WTC11 (cell line): ENCODE data around the gene NTRK2. TPM values are rescaled to one million over a fixed set of nuclear protein-coding genes. Genes with fewer than 3 reads are reported as not detected.

Source experiments
- ATAC-seq: fragments of 200-7000 bp; cut with Tn5 transposase; 2 replicates; pipeline ENCODE4 v1.10.0; 2021; ENCODE audit warnings: mild to moderate bottlenecking, moderate library complexity
- CTCF ChIA-PET: fragments of 300-600 bp; sonication (Branson Sonifier 250); formaldehyde crosslinking; loops from one replicate; lab custom pipeline; 2021; ENCODE audit warnings: antibody characterized with exemption; lab: Charles Lee
- POLR2A ChIA-PET: fragments of 350-600 bp; sonication (Branson Sonifier 250); formaldehyde crosslinking; loops from one replicate; lab custom pipeline; 2021; ENCODE audit warnings: antibody characterized with exemption; lab: Charles Lee
- DNase-seq: peaks from one replicate; pipeline ENCODE4 v3.0.0; 2021; ENCODE audit warnings: low spot score
- H3K27ac Mint-ChIP-seq: 2 replicates; pipeline ENCODE4 v1.8.0; 2021; ENCODE audit warnings: mixed read lengths
- H3K27me3 Mint-ChIP-seq: 2 replicates; pipeline ENCODE4 v1.8.0; 2021; ENCODE audit warnings: low read depth, mild to moderate bottlenecking, moderate library complexity, mixed read lengths
- H3K36me3 Mint-ChIP-seq: 2 replicates; pipeline ENCODE4 v1.8.0; 2021; ENCODE audit warnings: mixed read lengths
- H3K4me1 Mint-ChIP-seq: 2 replicates; pipeline ENCODE4 v1.8.0; 2022; ENCODE audit warnings: mixed read lengths
- H3K4me3 Mint-ChIP-seq: 2 replicates; pipeline ENCODE4 v1.8.0; 2021; ENCODE audit warnings: mild to moderate bottlenecking, moderate library complexity, mixed read lengths
- H3K9me3 Mint-ChIP-seq: 2 replicates; pipeline ENCODE4 v1.8.0; 2021; ENCODE audit warnings: mixed read lengths
- ATF1 ChIP-seq: sonication (generic); formaldehyde crosslinking; IDR thresholded peaks from 2 replicates; pipeline ENCODE4 v1.8.1; 2023; ENCODE audit warnings: mild to moderate bottlenecking, moderate library complexity, missing genetic modification reagents
- ESRRA ChIP-seq: sonication (generic); formaldehyde crosslinking; IDR thresholded peaks from 2 replicates; pipeline ENCODE4 v1.8.1; 2022; ENCODE audit warnings: mild to moderate bottlenecking, missing genetic modification reagents, borderline replicate concordance
- FOXJ3 ChIP-seq: sonication (generic); formaldehyde crosslinking; IDR thresholded peaks from 2 replicates; pipeline ENCODE4 v1.9.0; 2021; ENCODE audit warnings: missing genetic modification reagents, mild to moderate bottlenecking, borderline replicate concordance
- JAZF1 ChIP-seq: fragments of 250-450 bp; sonication (Bioruptor Pico); IDR thresholded peaks from 2 replicates; pipeline ENCODE4 v1.9.0; 2021; ENCODE audit warnings: moderate library complexity, mild to moderate bottlenecking, inconsistent platforms
- JUN ChIP-seq: sonication (generic); formaldehyde crosslinking; IDR thresholded peaks from 2 replicates; pipeline ENCODE4 v1.8.0; 2023; ENCODE audit warnings: mild to moderate bottlenecking, missing genetic modification reagents
- KAT7 ChIP-seq: sonication (generic); formaldehyde crosslinking; IDR thresholded peaks from 2 replicates; pipeline ENCODE4 v1.8.1; 2023; ENCODE audit warnings: missing genetic modification reagents, mild to moderate bottlenecking, borderline replicate concordance
- MLX ChIP-seq: sonication (generic); formaldehyde crosslinking; IDR thresholded peaks from 2 replicates; pipeline ENCODE4 v1.8.1; 2023; ENCODE audit warnings: mild to moderate bottlenecking, missing genetic modification reagents, moderate library complexity
- NFE2L1 ChIP-seq: sonication (generic); formaldehyde crosslinking; IDR thresholded peaks from 2 replicates; pipeline ENCODE4 v1.8.1; 2023; ENCODE audit warnings: missing genetic modification reagents
- NR1H2 ChIP-seq: sonication (generic); formaldehyde crosslinking; IDR thresholded peaks from 2 replicates; pipeline ENCODE4 v1.9.0; 2021; ENCODE audit warnings: mild to moderate bottlenecking, moderate library complexity, missing genetic modification reagents
- PRRX2 ChIP-seq: fragments of 250-450 bp; sonication (Bioruptor Pico); IDR thresholded peaks from 2 replicates; pipeline ENCODE4 v1.8.0; 2021; ENCODE audit warnings: mild to moderate bottlenecking
- RORB ChIP-seq: fragments of 250-450 bp; sonication (Bioruptor Pico); IDR thresholded peaks from 2 replicates; pipeline ENCODE4 v1.9.0; 2021; ENCODE audit warnings: mild to moderate bottlenecking
- SMAD4 ChIP-seq: sonication (generic); formaldehyde crosslinking; IDR thresholded peaks from 2 replicates; pipeline ENCODE4 v1.8.0; 2022; ENCODE audit warnings: mild to moderate bottlenecking, missing genetic modification reagents
- SOX15 ChIP-seq: fragments of 250-450 bp; sonication (Bioruptor Pico); IDR thresholded peaks from 2 replicates; pipeline ENCODE4 v1.9.0; 2021; ENCODE audit warnings: mild to moderate bottlenecking
- TCF7 ChIP-seq: sonication (generic); formaldehyde crosslinking; IDR thresholded peaks from 2 replicates; pipeline ENCODE4 v1.8.0; 2022; ENCODE audit warnings: mild to moderate bottlenecking, low read depth, missing genetic modification reagents, moderate library complexity
- ZNF281 ChIP-seq: sonication (generic); formaldehyde crosslinking; IDR thresholded peaks from 2 replicates; pipeline ENCODE4 v1.8.0; 2023; ENCODE audit warnings: mild to moderate bottlenecking, missing genetic modification reagents
- ZNF317 ChIP-seq: sonication (generic); formaldehyde crosslinking; IDR thresholded peaks from 2 replicates; pipeline ENCODE4 v1.8.1; 2023; ENCODE audit warnings: low read depth, mild to moderate bottlenecking, moderate library complexity, missing genetic modification reagents, borderline replicate concordance
- ZNF396 ChIP-seq: fragments of 250-450 bp; sonication (Bioruptor Pico); IDR thresholded peaks from 2 replicates; pipeline ENCODE4 v1.8.0; 2021; ENCODE audit warnings: mild to moderate bottlenecking, moderate library complexity, borderline replicate concordance
- total RNA-seq: library from RNA; stranded (reverse); gene quantifications from 3 replicates; pipeline ENCODE4 v1.2.3, GENCODE V29; 2021
- TF ChIP-seq, protein P1 (sequence below): sonication (generic); formaldehyde crosslinking; IDR thresholded peaks from 2 replicates; pipeline ENCODE4 v1.8.1; 2023; ENCODE audit warnings: mild to moderate bottlenecking, moderate library complexity, missing genetic modification reagents
- TF ChIP-seq, protein P2 (sequence below): sonication (generic); formaldehyde crosslinking; IDR thresholded peaks from 2 replicates; pipeline ENCODE4 v1.8.1; 2023; ENCODE audit warnings: mild to moderate bottlenecking, missing genetic modification reagents
- TF ChIP-seq, protein P3 (sequence below): fragments of 250-450 bp; sonication (Bioruptor Pico); conservative IDR thresholded peaks from 2 replicates; pipeline ENCODE4 v1.9.0; 2021; ENCODE audit warnings: mild to moderate bottlenecking
- TF ChIP-seq, protein P4 (sequence below): fragments of 250-450 bp; sonication (Bioruptor Pico); IDR thresholded peaks from 2 replicates; pipeline ENCODE4 v2.1.2; 2022; ENCODE audit warnings: mild to moderate bottlenecking, moderate library complexity
- TF ChIP-seq, protein P5 (sequence below): sonication (generic); formaldehyde crosslinking; conservative IDR thresholded peaks from 2 replicates; pipeline ENCODE4 v1.8.1; 2022; ENCODE audit warnings: mild to moderate bottlenecking, missing genetic modification reagents

The NTRK2 gene
- total RNA-seq, 1 experiment from 2014 or later, result 0.02 TPM

DNA sequence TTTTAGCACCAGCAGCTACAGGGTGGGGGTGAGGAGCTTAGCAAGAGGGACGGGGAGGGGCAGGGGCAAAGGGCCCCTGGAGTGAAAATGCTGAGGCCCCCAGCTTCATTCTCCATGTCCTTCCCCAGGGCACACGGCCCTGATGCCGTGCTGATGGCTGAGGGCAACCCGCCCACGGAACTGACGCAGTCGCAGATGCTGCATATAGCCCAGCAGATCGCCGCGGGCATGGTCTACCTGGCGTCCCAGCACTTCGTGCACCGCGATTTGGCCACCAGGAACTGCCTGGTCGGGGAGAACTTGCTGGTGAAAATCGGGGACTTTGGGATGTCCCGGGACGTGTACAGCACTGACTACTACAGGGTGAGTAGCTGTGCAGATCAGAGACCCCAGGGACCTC is 285.6 kb downstream of the NTRK2 start:
- Mint-ChIP-seq H3K27ac (no peak overlapping the region), H3K4me1 (peaks cover 13% of the 10 kb centered on the region), H3K27me3 (peaks cover 8% of the 10 kb centered on the region), H3K36me3 (no peaks in the 10 kb centered on the region), H3K4me3 (no peak overlapping the region), H3K9me3 (peaks cover 22% of the 10 kb centered on the region)
- ATAC-seq (no peak), DNase-seq (no peak)
- no peak for TF ChIP-seq JUN (CRISPR knock-in tag)
- no peak for TF ChIP-seq NR1H2 (CRISPR knock-in tag)
- no peak for TF ChIP-seq NFE2L1 (CRISPR knock-in tag)
- no peak for TF ChIP-seq ZNF281 (CRISPR knock-in tag)
- TF ChIP-seq JAZF1 (CRISPR knock-in tag), result no peak
- ChIA-PET POLR2A (no interaction called here), CTCF (interaction anchor here (0.6 to 2.1 kb wide), 4 partner anchors 12 to 307 kb away, joined by 3 to 5 read pairs (median 4); no protein-coding TSS in a partner anchor)

- no peak overlapping the region for H3K27ac Mint-ChIP-seq
- H3K4me3 Mint-ChIP-seq, result no peak overlapping the region
- H3K4me1 Mint-ChIP-seq, result peaks cover 13% of the 10 kb centered on the region
- peaks cover 8% of the 10 kb centered on the region for H3K27me3 Mint-ChIP-seq
- ATAC-seq (no peak), DNase-seq (no peak)
- TF ChIP-seq SOX15 (CRISPR knock-in tag) (no peak), ESRRA (CRISPR knock-in tag) (no peak), PRRX2 (no peak), SMAD4 (CRISPR knock-in tag) (no peak)
- TF ChIP-seq, protein P1, sequence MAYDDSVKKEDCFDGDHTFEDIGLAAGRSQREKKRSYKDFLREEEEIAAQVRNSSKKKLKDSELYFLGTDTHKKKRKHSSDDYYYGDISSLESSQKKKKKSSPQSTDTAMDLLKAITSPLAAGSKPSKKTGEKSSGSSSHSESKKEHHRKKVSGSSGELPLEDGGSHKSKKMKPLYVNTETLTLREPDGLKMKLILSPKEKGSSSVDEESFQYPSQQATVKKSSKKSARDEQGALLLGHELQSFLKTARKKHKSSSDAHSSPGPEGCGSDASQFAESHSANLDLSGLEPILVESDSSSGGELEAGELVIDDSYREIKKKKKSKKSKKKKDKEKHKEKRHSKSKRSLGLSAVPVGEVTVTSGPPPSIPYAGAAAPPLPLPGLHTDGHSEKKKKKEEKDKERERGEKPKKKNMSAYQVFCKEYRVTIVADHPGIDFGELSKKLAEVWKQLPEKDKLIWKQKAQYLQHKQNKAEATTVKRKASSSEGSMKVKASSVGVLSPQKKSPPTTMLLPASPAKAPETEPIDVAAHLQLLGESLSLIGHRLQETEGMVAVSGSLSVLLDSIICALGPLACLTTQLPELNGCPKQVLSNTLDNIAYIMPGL (CRISPR knock-in tag), result no peak
- ChIA-PET CTCF (interaction anchor here (1.1 to 2.1 kb wide), 2 partner anchors 11 to 13 kb away, joined by 4 to 5 read pairs; no protein-coding TSS in a partner anchor), POLR2A (no interaction called here)
- H3K9me3 Mint-ChIP-seq, result peaks cover 22% of the 10 kb centered on the region
- H3K36me3 Mint-ChIP-seq, result no peaks in the 10 kb centered on the region
Observed at GRCh38 chr9:84955971-84956370, 286.4 kb downstream of the NTRK2 start.

- POLR2A ChIA-PET, result no interaction called here
- CTCF ChIA-PET, result no interaction called here
- Mint-ChIP-seq H3K27me3 (peaks cover 5% of the 10 kb centered on the region), H3K4me3 (no peak overlapping the region), H3K27ac (no peak overlapping the region), H3K9me3 (peaks cover 22% of the 10 kb centered on the region), H3K36me3 (no peaks in the 10 kb centered on the region), H3K4me1 (peaks cover 2% of the 10 kb centered on the region; the same call in 1 of the 2 replicates)
- no peak for DNase-seq
- ATAC-seq, result no peak
- TF ChIP-seq, protein P2, sequence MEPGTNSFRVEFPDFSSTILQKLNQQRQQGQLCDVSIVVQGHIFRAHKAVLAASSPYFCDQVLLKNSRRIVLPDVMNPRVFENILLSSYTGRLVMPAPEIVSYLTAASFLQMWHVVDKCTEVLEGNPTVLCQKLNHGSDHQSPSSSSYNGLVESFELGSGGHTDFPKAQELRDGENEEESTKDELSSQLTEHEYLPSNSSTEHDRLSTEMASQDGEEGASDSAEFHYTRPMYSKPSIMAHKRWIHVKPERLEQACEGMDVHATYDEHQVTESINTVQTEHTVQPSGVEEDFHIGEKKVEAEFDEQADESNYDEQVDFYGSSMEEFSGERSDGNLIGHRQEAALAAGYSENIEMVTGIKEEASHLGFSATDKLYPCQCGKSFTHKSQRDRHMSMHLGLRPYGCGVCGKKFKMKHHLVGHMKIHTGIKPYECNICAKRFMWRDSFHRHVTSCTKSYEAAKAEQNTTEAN (CRISPR knock-in tag), result no peak
- TF ChIP-seq, protein P3, sequence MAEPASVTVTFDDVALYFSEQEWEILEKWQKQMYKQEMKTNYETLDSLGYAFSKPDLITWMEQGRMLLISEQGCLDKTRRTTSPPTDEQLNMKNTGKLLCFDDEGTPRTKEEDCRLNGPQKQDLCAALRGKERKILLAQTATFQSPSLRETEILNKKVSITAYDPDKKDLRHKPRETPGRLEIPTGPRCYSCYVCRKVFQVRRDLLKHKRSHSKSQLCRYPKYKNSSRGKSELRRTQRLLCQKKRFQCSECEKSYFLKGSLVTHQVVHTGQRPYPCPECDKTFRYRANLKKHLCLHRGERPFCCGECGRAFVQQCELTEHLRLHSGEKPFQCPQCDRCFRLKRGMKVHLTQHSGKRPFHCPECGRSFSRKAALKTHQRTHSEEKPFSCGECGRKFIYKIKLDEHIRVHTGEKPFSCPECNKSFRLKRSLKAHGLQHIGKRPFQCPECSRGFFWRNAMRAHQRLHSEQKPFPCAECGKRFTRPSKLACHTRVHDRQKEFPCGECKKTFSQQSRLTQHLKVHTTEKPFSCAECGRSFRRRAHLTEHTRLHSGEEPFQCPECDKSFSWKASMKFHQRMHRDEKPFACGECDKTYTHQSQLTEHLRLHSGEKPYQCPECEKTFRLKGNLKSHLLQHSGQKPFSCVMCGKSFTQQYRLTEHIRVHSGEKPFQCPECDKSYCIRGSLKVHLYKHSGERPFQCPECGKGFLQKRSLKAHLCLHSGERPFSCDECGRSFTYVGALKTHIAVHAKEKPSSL (CRISPR knock-in tag), result no peak
- TF ChIP-seq ZNF317 (no peak), RORB (CRISPR knock-in tag) (no peak), JAZF1 (CRISPR knock-in tag) (no peak), KAT7 (CRISPR knock-in tag) (no peak), ZNF396 (CRISPR knock-in tag) (no peak), SMAD4 (CRISPR knock-in tag) (no peak), ATF1 (no peak), FOXJ3 (CRISPR knock-in tag) (no peak), MLX (no peak), SOX15 (CRISPR knock-in tag) (no peak), TCF7 (CRISPR knock-in tag) (no peak)
- TF ChIP-seq, protein P4, sequence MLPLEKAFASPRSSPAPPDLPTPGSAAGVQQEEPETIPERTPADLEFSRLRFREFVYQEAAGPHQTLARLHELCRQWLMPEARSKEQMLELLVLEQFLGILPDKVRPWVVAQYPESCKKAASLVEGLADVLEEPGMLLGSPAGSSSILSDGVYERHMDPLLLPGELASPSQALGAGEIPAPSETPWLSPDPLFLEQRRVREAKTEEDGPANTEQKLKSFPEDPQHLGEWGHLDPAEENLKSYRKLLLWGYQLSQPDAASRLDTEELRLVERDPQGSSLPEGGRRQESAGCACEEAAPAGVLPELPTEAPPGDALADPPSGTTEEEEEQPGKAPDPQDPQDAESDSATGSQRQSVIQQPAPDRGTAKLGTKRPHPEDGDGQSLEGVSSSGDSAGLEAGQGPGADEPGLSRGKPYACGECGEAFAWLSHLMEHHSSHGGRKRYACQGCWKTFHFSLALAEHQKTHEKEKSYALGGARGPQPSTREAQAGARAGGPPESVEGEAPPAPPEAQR (CRISPR knock-in tag), result no peak
- TF ChIP-seq, protein P5, sequence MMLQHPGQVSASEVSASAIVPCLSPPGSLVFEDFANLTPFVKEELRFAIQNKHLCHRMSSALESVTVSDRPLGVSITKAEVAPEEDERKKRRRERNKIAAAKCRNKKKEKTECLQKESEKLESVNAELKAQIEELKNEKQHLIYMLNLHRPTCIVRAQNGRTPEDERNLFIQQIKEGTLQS (CRISPR knock-in tag), result no peak
Observed at GRCh38 chr9:84959339-84959738, 289.8 kb downstream of the NTRK2 start.
